ENCODE results near the gene USP47. TPM values are rescaled to one million over a fixed set of nuclear protein-coding genes. Genes with fewer than 3 reads are reported as not detected.

The USP47 gene
- total RNA-seq, 1 experiment from 2014 or later, result 39.2 TPM

DNA sequence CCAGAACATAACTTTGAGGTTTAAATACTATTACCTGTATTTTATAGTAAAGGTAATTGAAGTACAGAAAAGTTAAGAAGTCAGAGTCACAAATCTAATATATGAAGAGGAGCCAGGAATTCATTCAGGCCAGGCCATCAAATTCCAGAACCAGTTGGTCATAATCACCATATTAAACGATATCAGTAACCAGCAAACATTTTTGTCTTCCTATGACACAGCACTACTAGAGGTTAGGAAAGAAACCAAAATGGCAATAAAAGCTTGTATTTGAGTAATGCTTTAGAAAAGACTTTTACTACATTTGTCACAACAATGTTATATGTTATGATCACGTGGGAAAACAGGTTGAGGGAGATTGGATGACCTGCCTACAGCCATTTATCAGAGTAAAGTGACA, 104.4 kb downstream of the USP47 start:
- no peak for ATAC-seq

GRCh38 chr11:11946878-11947277, 105.1 kb downstream of the USP47 start:
- ATAC-seq, result no peak
- in situ Hi-C loops (cut with HindIII; ENCODE audit: low pct_unique_long_range_greater_than_20kb, low sequenced_read_pairs) (no loop called here), intact Hi-C loops (cut with micrococcal nuclease; ENCODE audit: unreplicated experiment) (no loop called here)
- Histone ChIP-seq H3K4me1 (ENCODE audit: control insufficient read depth, insufficient read depth, low read length) (peaks cover 2% of the 10 kb centered on the region; the same call in 1 of the 2 replicates), H3K9me3 (ENCODE audit: control insufficient read depth, insufficient read depth, low read depth, low read length) (no peaks in the 10 kb centered on the region), H3K27ac (ENCODE audit: low read length) (no peak overlapping the region), H3K27me3 (ENCODE audit: control insufficient read depth, insufficient read depth, low read length) (no peaks in the 10 kb centered on the region), H3K36me3 (ENCODE audit: control insufficient read depth, insufficient read depth, low read length) (peaks cover 21% of the 10 kb centered on the region; the same call in 1 of the 2 replicates), H3K4me3 (ENCODE audit: low read depth in 2 of 2, low read length in 2 of 2) (no peak overlapping the region)
- DNase-seq (ENCODE audit: low read depth, low spot score), result no peak
- ChIA-PET CTCF (no interaction called here), POLR2A (interaction anchor here (0.7 kb wide), 1 partner anchor 11 kb away, joined by 3 read pairs; no protein-coding TSS in a partner anchor)
- no TSS peak for BruUV-seq (replicated peaks)
- TF ChIP-seq TCF7L2 (IDR thresholded peaks at IDR 0.05; ENCODE audit: low read depth, low read length), result no peak
- TF ChIP-seq, protein P1, sequence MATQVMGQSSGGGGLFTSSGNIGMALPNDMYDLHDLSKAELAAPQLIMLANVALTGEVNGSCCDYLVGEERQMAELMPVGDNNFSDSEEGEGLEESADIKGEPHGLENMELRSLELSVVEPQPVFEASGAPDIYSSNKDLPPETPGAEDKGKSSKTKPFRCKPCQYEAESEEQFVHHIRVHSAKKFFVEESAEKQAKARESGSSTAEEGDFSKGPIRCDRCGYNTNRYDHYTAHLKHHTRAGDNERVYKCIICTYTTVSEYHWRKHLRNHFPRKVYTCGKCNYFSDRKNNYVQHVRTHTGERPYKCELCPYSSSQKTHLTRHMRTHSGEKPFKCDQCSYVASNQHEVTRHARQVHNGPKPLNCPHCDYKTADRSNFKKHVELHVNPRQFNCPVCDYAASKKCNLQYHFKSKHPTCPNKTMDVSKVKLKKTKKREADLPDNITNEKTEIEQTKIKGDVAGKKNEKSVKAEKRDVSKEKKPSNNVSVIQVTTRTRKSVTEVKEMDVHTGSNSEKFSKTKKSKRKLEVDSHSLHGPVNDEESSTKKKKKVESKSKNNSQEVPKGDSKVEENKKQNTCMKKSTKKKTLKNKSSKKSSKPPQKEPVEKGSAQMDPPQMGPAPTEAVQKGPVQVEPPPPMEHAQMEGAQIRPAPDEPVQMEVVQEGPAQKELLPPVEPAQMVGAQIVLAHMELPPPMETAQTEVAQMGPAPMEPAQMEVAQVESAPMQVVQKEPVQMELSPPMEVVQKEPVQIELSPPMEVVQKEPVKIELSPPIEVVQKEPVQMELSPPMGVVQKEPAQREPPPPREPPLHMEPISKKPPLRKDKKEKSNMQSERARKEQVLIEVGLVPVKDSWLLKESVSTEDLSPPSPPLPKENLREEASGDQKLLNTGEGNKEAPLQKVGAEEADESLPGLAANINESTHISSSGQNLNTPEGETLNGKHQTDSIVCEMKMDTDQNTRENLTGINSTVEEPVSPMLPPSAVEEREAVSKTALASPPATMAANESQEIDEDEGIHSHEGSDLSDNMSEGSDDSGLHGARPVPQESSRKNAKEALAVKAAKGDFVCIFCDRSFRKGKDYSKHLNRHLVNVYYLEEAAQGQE (IDR thresholded peaks at IDR 0.05; ENCODE audit: insufficient read depth in 1 of 2, low read depth in 2 of 2, low read length in 1 of 2), result no peak
- TF ChIP-seq POLR2AphosphoS5 (IDR thresholded peaks at IDR 0.05; ENCODE audit: low read depth, low read length), result no peak
- TF ChIP-seq, protein P2, sequence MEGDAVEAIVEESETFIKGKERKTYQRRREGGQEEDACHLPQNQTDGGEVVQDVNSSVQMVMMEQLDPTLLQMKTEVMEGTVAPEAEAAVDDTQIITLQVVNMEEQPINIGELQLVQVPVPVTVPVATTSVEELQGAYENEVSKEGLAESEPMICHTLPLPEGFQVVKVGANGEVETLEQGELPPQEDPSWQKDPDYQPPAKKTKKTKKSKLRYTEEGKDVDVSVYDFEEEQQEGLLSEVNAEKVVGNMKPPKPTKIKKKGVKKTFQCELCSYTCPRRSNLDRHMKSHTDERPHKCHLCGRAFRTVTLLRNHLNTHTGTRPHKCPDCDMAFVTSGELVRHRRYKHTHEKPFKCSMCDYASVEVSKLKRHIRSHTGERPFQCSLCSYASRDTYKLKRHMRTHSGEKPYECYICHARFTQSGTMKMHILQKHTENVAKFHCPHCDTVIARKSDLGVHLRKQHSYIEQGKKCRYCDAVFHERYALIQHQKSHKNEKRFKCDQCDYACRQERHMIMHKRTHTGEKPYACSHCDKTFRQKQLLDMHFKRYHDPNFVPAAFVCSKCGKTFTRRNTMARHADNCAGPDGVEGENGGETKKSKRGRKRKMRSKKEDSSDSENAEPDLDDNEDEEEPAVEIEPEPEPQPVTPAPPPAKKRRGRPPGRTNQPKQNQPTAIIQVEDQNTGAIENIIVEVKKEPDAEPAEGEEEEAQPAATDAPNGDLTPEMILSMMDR (IDR thresholded peaks at IDR 0.05), result no peak
- no peak for TF ChIP-seq SIN3A (IDR thresholded peaks at IDR 0.05; ENCODE audit: borderline replicate concordance, insufficient read depth, low read depth, low read length)

More for the DNA sequence above, 104.4 kb downstream of the USP47 start:
- H3K9me3 ChIP-seq (ENCODE audit: control insufficient read depth, insufficient read depth, low read depth, low read length), result no peaks in the 10 kb centered on the region
- DNase-seq (ENCODE audit: low read depth, low spot score), result no peak
- no peak for TF ChIP-seq TCF7L2 (IDR thresholded peaks at IDR 0.05; ENCODE audit: low read depth, low read length)
- TF ChIP-seq POLR2AphosphoS5 (IDR thresholded peaks at IDR 0.05; ENCODE audit: low read depth, low read length), result no peak
- TF ChIP-seq, protein P1 (IDR thresholded peaks at IDR 0.05; ENCODE audit: insufficient read depth in 1 of 2, low read depth in 2 of 2, low read length in 1 of 2), result no peak
- TF ChIP-seq SIN3A (IDR thresholded peaks at IDR 0.05; ENCODE audit: borderline replicate concordance, insufficient read depth, low read depth, low read length), result no peak
- TF ChIP-seq, protein P2 (IDR thresholded peaks at IDR 0.05), result no peak
- H3K4me3 ChIP-seq (ENCODE audit: low read depth in 2 of 2, low read length in 2 of 2), result no peak overlapping the region
- peaks cover 2% of the 10 kb centered on the region; the same call in 1 of the 2 replicates for H3K4me1 ChIP-seq (ENCODE audit: control insufficient read depth, insufficient read depth, low read length)
- no TSS peak for BruUV-seq (replicated peaks)
- intact Hi-C loops (cut with micrococcal nuclease; ENCODE audit: unreplicated experiment), result no loop called here
- ChIA-PET CTCF (no interaction called here), POLR2A (interaction anchor here (0.5 to 0.7 kb wide), 2 partner anchors 12 to 303 kb away, joined by 3 read pairs; no protein-coding TSS in a partner anchor)
- no peak overlapping the region for H3K27ac ChIP-seq (ENCODE audit: low read length)
- H3K36me3 ChIP-seq (ENCODE audit: control insufficient read depth, insufficient read depth, low read length), result peaks cover 25% of the 10 kb centered on the region; the same call in 1 of the 2 replicates
- H3K27me3 ChIP-seq (ENCODE audit: control insufficient read depth, insufficient read depth, low read length), result no peaks in the 10 kb centered on the region
- in situ Hi-C loops (cut with HindIII; ENCODE audit: low pct_unique_long_range_greater_than_20kb, low sequenced_read_pairs), result no loop called here

Data from Panc1 (cell line).